NCI-H2227 treated with DMSO at 0.1 percent for 48 hours (cell line): ENCODE measurements around the gene TMEM217.
A peak's percentile ranks its signal among the peaks of the same experiment; 100 is the strongest.

Experiments used
- DNase-seq: peaks from one replicate; lab custom pipeline; 2025; lab: John Stamatoyannopoulos, UW

TMEM217 gene

DNA sequence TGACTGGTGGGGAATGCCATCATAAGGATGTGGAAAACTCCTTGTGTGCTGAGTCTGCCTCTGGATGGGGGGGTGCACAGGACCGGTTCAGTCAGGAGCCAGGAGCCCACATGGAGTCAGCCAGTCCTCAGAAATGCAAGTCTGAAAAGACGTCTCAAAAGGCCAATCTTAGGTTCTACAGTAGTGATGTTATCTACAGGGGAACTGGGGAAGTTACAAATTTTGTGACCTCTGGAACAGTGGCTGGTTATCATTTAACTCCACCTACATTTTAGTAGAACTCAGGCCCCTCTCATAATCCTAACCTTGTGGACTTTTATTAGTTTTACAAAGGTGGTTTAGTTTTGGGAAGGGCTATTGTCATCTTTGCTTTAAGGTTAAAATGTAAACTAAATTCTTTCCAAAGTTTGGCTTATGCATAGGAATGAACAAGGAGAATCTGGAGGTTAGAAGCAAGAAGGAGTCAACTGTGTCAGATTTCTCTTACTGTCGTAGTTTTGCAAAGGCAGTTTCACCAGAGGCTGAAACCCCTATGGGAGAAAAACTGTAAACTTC is 14.1 kb downstream of the TMEM217 start:
- no peak for DNase-seq

GRCh38 chr6:37243131-37243815 is 14.7 kb downstream of the TMEM217 start:
- no peak for DNase-seq

DNA sequence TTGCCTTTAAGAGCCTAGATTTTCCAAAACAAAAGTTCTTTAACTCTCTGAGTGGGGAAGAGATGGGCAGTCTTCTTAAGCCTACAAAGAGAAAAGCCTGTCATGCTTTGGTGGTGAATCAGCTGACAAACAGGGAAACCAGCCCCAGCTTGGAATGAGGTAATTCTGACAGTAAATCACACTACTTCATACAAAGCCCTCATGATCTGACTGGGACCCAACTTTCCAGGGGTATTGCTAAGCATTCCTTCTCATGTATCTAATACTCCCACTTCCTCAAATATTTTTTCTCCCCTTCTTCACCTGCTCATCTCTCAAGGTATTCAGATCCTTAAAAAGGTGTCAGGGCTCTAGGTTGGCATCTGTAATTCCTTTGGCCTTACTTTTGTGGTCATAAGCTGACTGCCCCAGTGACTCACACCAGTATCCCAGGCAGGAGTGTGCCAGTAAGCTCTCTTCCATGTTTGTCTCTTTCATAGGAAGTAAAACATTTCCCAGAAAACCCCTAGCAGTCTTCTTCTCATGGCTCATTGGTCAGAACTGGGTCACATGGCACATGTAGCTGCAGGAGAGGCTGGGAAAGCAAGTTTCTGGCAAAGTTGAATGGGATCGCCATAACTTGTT is 15.4 kb downstream of the TMEM217 start:
- DNase-seq, result no peak

GRCh38 chr6:37241775-37242428 is 16.0 kb downstream of the TMEM217 start:
- no peak for DNase-seq

GRCh38 chr6:37241131-37241530 is 16.8 kb downstream of the TMEM217 start:
- DNase-seq, result no peak

DNA sequence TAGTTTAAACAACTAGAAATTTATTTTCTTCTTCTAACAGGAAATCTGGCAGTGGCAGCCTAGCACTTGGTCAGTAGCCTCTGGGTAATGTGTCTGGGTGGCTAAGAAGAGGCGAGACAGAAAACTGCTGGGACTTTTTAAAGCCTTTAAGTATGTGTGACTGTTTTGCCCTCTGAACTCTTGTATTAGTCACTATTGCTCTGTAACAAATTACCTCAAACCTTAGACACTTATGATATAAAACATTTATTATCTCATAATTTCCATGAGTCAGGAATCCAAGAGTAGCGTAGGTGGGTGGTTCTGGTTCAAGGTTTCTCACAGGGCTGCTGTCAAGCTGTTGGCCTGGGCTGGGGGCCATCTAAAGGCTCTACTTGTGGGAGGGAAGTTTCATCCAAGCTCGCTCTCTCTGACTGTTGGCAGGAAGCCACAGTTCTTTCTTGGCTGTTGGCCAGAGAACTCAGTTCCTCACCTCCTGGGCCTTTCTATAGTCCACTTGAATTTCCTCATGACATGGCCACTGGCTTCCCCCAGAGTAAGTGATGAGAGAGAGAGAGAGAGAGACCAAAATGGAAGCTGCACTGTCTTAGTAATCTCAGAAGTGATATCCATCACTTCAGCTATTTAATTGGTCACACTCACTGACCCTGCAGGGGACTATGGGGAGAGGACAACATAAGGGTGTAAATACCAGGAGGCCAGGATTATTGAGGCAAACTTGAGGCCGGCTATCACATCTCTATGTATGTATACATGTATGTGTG is 17.8 kb downstream of the TMEM217 start:
- DNase-seq, result peak; percentile 87

DNA sequence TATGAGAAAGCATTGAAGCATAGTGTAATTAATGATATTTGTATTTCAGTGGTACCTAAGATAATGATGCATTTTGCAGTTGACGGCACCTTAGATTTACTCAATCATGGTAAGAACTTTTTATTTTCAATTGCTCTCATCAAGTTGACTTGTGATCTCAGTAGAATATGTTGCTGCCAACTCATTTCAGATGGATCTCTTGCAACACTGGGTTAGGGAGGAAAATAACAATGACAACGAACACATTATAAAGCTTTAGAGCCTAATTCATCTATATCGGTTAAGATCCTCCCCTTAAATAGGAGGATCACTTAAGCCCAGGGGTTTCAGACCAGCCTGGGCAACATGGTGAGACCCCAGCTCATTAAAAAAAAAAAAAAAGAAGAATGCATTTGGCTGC is 18.4 kb downstream of the TMEM217 start:
- DNase-seq, result no peak

DNA sequence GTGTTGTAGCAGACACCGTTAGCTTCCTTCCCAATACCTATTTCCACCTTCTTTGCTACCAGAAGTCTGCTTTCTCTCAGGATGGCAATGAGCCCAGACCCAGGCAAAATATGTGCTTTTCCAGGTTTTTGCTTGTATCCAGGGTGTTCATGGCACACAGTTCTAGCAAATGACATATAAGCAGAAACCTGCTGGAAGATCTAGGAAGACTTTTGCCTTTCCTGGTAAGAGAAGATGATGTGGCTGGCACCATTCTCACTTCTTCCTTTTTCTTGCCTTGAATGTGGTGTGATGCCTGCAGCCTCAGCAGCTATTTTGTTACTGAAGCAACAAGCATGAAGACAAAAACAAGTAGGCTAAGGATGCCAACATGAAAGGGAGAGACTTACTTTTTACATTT is 19.6 kb downstream of the TMEM217 start:
- no peak for DNase-seq

- no peak for DNase-seq
These were observed 20.2 kb downstream of the TMEM217 start for GRCh38 chr6:37237789-37238188.

GRCh38 chr6:37236921-37237320 is 21.0 kb downstream of the TMEM217 start:
- no peak for DNase-seq

DNA sequence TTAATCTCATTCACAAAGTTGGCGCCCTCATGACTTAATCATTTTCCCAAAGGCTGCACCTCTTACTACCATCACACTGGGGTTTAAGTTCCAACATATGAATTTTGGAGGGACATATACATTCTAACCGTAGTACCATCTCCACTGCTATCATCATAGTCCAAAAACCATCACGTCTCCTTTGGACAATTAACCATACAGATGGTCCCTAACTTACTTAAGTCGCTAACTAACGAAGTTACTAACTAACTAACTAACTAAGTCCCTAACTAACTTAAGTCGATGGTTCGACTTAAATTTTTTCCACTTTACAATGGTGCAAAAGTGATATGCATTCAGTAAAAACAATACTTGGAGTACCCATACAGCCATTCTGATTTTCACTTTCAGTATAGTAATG is 24.4 kb downstream of the TMEM217 start:
- no peak for DNase-seq

- no peak for DNase-seq
These were observed 25.4 kb downstream of the TMEM217 start for GRCh38 chr6:37232430-37233017.

GRCh38 chr6:37230104-37230503 is 27.8 kb downstream of the TMEM217 start:
- DNase-seq, result no peak

DNA sequence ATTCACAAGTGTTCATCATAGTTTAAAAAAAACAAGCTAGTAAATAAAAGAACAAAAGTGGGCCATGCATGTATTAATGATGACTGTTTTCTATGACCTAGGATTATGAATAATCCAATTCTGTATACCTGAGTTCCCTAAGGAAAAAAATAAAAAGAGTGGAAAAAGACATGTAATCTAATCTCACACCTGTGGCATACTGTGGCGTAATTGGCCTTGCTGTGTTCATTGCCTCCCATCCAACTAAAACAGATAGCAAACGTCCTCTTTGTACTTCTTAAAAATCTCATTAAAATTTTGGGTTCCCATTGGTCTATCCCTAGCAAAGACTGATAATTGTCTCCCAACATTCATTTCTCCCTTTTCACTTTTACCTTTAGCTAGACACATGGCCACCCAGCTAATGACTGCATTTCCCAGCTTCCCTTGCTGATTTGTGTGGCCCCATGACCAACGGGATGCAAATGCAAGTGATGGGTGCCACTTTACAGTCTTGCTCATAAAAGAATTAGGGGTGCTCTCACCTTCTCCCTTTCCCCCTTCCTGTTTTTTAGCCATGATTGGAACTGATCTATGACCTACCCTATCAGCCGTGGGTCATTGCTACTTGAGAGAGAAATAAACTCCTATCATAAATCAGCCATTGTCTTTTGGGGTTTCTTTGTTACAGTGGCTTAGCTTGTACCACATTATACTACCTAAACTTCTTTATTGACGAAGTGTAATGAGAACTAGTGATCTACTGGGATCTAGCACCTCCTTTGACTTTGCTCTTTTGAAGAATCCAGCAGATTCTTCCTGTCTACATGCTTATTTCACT is 32.4 kb downstream of the TMEM217 start:
- no peak for DNase-seq

DNA sequence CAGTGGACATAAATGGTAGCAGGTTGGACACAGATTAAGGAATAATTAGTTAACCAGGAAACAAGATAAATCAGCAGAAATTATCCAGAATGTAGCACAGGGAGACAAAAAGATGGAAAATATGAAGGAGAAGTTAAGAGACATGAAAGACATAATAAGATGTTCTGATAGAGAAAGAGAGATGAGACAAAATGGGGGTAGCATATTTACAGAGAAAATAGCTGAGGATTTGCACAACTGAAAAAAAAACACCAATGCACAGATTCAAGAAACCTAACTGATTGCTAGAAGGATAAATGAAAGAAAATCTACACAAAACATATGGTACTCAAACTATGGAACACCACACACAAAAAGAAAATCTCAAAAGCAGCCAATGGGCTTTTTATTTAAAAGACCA is 35.0 kb downstream of the TMEM217 start:
- no peak for DNase-seq

GRCh38 chr6:37222125-37222967 is 35.6 kb downstream of the TMEM217 start:
- DNase-seq, result peak; percentile 89

- no peak for DNase-seq
These were observed 36.3 kb downstream of the TMEM217 start for GRCh38 chr6:37221585-37222124.

GRCh38 chr6:37218511-37218910 is 39.4 kb downstream of the TMEM217 start:
- DNase-seq, result no peak

- no peak for DNase-seq
These were observed 39.9 kb downstream of the TMEM217 start for GRCh38 chr6:37218061-37218460.

- no peak for DNase-seq
These were observed 45.7 kb downstream of the TMEM217 start for GRCh38 chr6:37212268-37212667.
